ENCODE measurements around the gene KCNN3.

The KCNN3 gene

GRCh38 chr1:154717528-154717924 lies 152.6 kb downstream of the KCNN3 start:
- no peak overlapping the region for H3K4me3 ChIP-seq (ENCODE audit: low read depth, low read length)
- no peak for TF ChIP-seq CTCF (IDR thresholded peaks at IDR 0.05; ENCODE audit: insufficient read depth, low read depth, low read length, missing control alignments)
- DNase-seq (ENCODE audit: low read depth), result no peak

GRCh38 chr1:154716614-154717527 lies 153.2 kb downstream of the KCNN3 start:
- DNase-seq (ENCODE audit: low read depth), result no peak
- TF ChIP-seq CTCF (IDR thresholded peaks at IDR 0.05; ENCODE audit: insufficient read depth, low read depth, low read length, missing control alignments), result no peak
- no peak overlapping the region for H3K4me3 ChIP-seq (ENCODE audit: low read depth, low read length)

- TF ChIP-seq CTCF (IDR thresholded peaks at IDR 0.05; ENCODE audit: insufficient read depth, low read depth, low read length, missing control alignments), result no peak
- DNase-seq (ENCODE audit: low read depth), result no peak
- H3K4me3 ChIP-seq (ENCODE audit: low read depth, low read length), result no peak overlapping the region
Measured at GRCh38 chr1:154716011-154716410, 154.1 kb downstream of the KCNN3 start.

GRCh38 chr1:154715385-154715784 lies 154.7 kb downstream of the KCNN3 start:
- no peak overlapping the region for H3K4me3 ChIP-seq (ENCODE audit: low read depth, low read length)
- DNase-seq (ENCODE audit: low read depth), result no peak
- TF ChIP-seq CTCF (IDR thresholded peaks at IDR 0.05; ENCODE audit: insufficient read depth, low read depth, low read length, missing control alignments), result no peak

- H3K4me3 ChIP-seq (ENCODE audit: low read depth, low read length), result no peak overlapping the region
- no peak for DNase-seq (ENCODE audit: low read depth)
- TF ChIP-seq CTCF (IDR thresholded peaks at IDR 0.05; ENCODE audit: insufficient read depth, low read depth, low read length, missing control alignments), result no peak
Measured at GRCh38 chr1:154714638-154715037, 155.4 kb downstream of the KCNN3 start.

GRCh38 chr1:154714052-154714623 lies 155.9 kb downstream of the KCNN3 start:
- no peak for DNase-seq (ENCODE audit: low read depth)
- H3K4me3 ChIP-seq (ENCODE audit: low read depth, low read length), result no peak overlapping the region
- no peak for TF ChIP-seq CTCF (IDR thresholded peaks at IDR 0.05; ENCODE audit: insufficient read depth, low read depth, low read length, missing control alignments)
